K562 (cell line): ENCODE measurements around the gene MRPL11. TPM values are rescaled to one million over a fixed set of nuclear protein-coding genes. Genes with fewer than 3 reads are reported as not detected.

Source experiments
- BRD4 ChIP-seq: fragments of 200-600 bp; sonication (generic); IDR thresholded peaks from 2 replicates; pipeline ENCODE4 v1.6.1; 2017; ENCODE audit warnings: inconsistent platforms
- GATAD2B ChIP-seq: fragments of 450-650 bp; IDR thresholded peaks from 2 replicates; pipeline ENCODE4 v1.6.1; 2017; ENCODE audit warnings: mild to moderate bottlenecking, borderline replicate concordance
- HLTF ChIP-seq: fragments of 450-650 bp; IDR thresholded peaks from 2 replicates; pipeline ENCODE4 v1.6.1; 2016
- KAT2B ChIP-seq: IDR thresholded peaks from one replicate; pipeline ENCODE4 v1.6.1; 2012; ENCODE audit warnings: low read depth, mild to moderate bottlenecking, control low read depth, inconsistent platforms, low read length, moderate library complexity
- KHSRP ChIP-seq: fragments of 450-650 bp; IDR thresholded peaks from 2 replicates; pipeline ENCODE4 v1.6.1; 2017
- LEF1 ChIP-seq: fragments of 450-650 bp; IDR thresholded peaks from 2 replicates; pipeline ENCODE4 v1.6.1; 2016; ENCODE audit warnings: mild to moderate bottlenecking
- MCM3 ChIP-seq: fragments of 450-650 bp; IDR thresholded peaks from 2 replicates; pipeline ENCODE4 v1.6.1; 2016
- NFIX ChIP-seq: fragments of 250-450 bp; sonication (Bioruptor Pico); IDR thresholded peaks from 2 replicates; pipeline ENCODE4 v1.4.0; 2020; ENCODE audit warnings: low read depth, mild to moderate bottlenecking, moderate library complexity
- PREB ChIP-seq: sonication (generic); formaldehyde crosslinking; IDR thresholded peaks from 2 replicates; pipeline ENCODE4 v1.8.1; 2023; ENCODE audit warnings: mild to moderate bottlenecking, missing genetic modification reagents
- SOX6 ChIP-seq: fragments of 450-650 bp; IDR thresholded peaks from 2 replicates; pipeline ENCODE4 v1.6.1; 2014; ENCODE audit warnings: mild to moderate bottlenecking
- SREBF2 ChIP-seq: sonication (generic); formaldehyde crosslinking; IDR thresholded peaks from 2 replicates; pipeline ENCODE4 v1.4.0; 2020; ENCODE audit warnings: mild to moderate bottlenecking, missing genetic modification reagents
- SRSF7 ChIP-seq: fragments of 200-400 bp; formaldehyde crosslinking; optimal IDR thresholded peaks from 2 replicates; pipeline ENCODE3; 2017; ENCODE audit warnings: mild to moderate bottlenecking, low read depth, low read length
- U2AF2 ChIP-seq: fragments of 200-400 bp; formaldehyde crosslinking; optimal IDR thresholded peaks from 2 replicates; pipeline ENCODE3; 2017; ENCODE audit warnings: low read depth, mild to moderate bottlenecking, low read length
- YBX1 ChIP-seq: fragments of 450-650 bp; IDR thresholded peaks from 2 replicates; pipeline ENCODE4 v1.7.1; 2016; ENCODE audit warnings: mild to moderate bottlenecking
- YY1 ChIP-seq, 3 experiments: IDR thresholded peaks; 2 replicates each; pipeline ENCODE4 v1.6.1; 2011; ENCODE audit warnings: low read length in 2 of 3, mild to moderate bottlenecking in 2 of 3, moderate library complexity in 2 of 3, borderline replicate concordance in 1 of 3, control low read depth in 1 of 3, low read depth in 1 of 3; ENCODE audit not compliant: insufficient read depth in 3 of 3, insufficient replicate concordance in 2 of 3, control insufficient read depth in 1 of 3, insufficient read length in 1 of 3; ENCODE audit errors: extremely low read depth in 1 of 3
- ZNF175 ChIP-seq: fragments of 200-800 bp; sonication (Bioruptor generic); IDR thresholded peaks from 2 replicates; pipeline ENCODE4 v1.6.1; 2016; ENCODE audit warnings: low read depth, mild to moderate bottlenecking, missing genetic modification characterization, missing compliant biosample characterization
- ZNF212 ChIP-seq: fragments of 450-650 bp; formaldehyde crosslinking; IDR thresholded peaks from 2 replicates; pipeline ENCODE4 v1.4.0; 2020; ENCODE audit warnings: mild to moderate bottlenecking
- ZNF23 ChIP-seq: fragments of 250-450 bp; sonication (Bioruptor Pico); IDR thresholded peaks from 2 replicates; pipeline ENCODE4 v1.4.0; 2020; ENCODE audit warnings: mild to moderate bottlenecking
- ZNF324 ChIP-seq: fragments of 250-450 bp; sonication (Bioruptor Pico); IDR thresholded peaks from 2 replicates; pipeline ENCODE4 v1.4.0; 2020; ENCODE audit warnings: mild to moderate bottlenecking
- polyA plus RNA-seq, 8 experiments: library from polyadenylated mRNA; depleted of rRNA in 4 of 8; stranded (reverse) in 5 of 8; unstranded in 3 of 8; fragments of >200 nt; fragmentation: Nextera tagmentation in 2 of 8; fragmentation: Illumina TruSeq in 1 of 8; extraction: Ambion mirVana in 2 of 8; extraction: Trizol in 1 of 8; gene quantifications; 2 replicates each; pipeline versions ENCODE4 v1.2.1 to v1.2.3, GENCODE V29; 2011 to 2014; ENCODE audit warnings: inconsistent platforms in 1 of 8, missing spikeins in 1 of 8
- total RNA-seq, 7 experiments: library from RNA; depleted of rRNA in 6 of 7; stranded (reverse); fragments of >200 nt in 6 of 7; fragmentation: Illumina TruSeq in 2 of 7; extraction: Trizol in 2 of 7; gene quantifications; 2 replicates each; pipeline versions ENCODE4 v1.2.1 to v1.2.3, GENCODE V29; 2011 to 2021; ENCODE audit warnings: low replicate concordance in 1 of 7
- TF ChIP-seq, protein P1 (sequence below): fragments of 200-800 bp; sonication (Bioruptor generic); IDR thresholded peaks from 2 replicates; pipeline ENCODE4 v1.6.1; 2017; ENCODE audit warnings: missing genetic modification characterization, missing compliant biosample characterization
- TF ChIP-seq, protein P2 (sequence below), 3 experiments: fragments of 200-800 bp in 1 of 3; fragments of 250-450 bp in 1 of 3; fragments of 450-650 bp in 1 of 3; sonication (Bioruptor Pico) in 1 of 3; sonication (Bioruptor generic) in 1 of 3; formaldehyde crosslinking in 1 of 3; IDR thresholded peaks; 2 replicates each; pipeline versions ENCODE4 v1.6.1 to v1.8.0; 2016 to 2022; ENCODE audit warnings: mild to moderate bottlenecking in 2 of 3, missing genetic modification characterization in 2 of 3, missing compliant biosample characterization in 1 of 3, moderate library complexity in 1 of 3

The MRPL11 gene
- total and polyA plus RNA-seq, 9 of the 15 experiments (the other 6 are each of a cell fraction or from before 2014, with no cell fraction given): 33.0 to 173 (median 91.9) TPM

GRCh38 chr11:66480117-66480938 lies 41.7 kb upstream of the MRPL11 start, which contains the start of gene DPP3 (continued):
- TF ChIP-seq YY1 (IDR thresholded peaks at IDR 0.05; ENCODE audit: borderline replicate concordance in 1 of 3, control insufficient read depth in 1 of 3, extremely low read depth in 1 of 3, insufficient read depth in 3 of 3, insufficient read length in 1 of 3, insufficient replicate concordance in 2 of 3, low read depth in 1 of 3, low read length in 2 of 3) (peak in 1 of 3 experiments; percentile 10), NFIX (CRISPR knock-in tag) (no peak), ZNF175 (CRISPR knock-in tag) (no peak), ZNF324 (CRISPR knock-in tag) (no peak), KAT2B (no peak), KHSRP (no peak), LEF1 (peak; percentile 48), SREBF2 (CRISPR knock-in tag) (no peak), BRD4 (no peak), ZNF212 (no peak), SRSF7 (no peak), HLTF (no peak), U2AF2 (no peak), SOX6 (peak; percentile 8), ZNF23 (CRISPR knock-in tag) (no peak), MCM3 (no peak), PREB (CRISPR knock-in tag) (no peak), GATAD2B (peak; percentile 44; the same call in 1 of the 2 replicates), YBX1 (no peak)
- TF ChIP-seq, protein P1, sequence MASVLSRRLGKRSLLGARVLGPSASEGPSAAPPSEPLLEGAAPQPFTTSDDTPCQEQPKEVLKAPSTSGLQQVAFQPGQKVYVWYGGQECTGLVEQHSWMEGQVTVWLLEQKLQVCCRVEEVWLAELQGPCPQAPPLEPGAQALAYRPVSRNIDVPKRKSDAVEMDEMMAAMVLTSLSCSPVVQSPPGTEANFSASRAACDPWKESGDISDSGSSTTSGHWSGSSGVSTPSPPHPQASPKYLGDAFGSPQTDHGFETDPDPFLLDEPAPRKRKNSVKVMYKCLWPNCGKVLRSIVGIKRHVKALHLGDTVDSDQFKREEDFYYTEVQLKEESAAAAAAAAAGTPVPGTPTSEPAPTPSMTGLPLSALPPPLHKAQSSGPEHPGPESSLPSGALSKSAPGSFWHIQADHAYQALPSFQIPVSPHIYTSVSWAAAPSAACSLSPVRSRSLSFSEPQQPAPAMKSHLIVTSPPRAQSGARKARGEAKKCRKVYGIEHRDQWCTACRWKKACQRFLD: 0 out of 2 replicates have a peak, but pooled peaks have one; percentile 57
- TF ChIP-seq, protein P2, sequence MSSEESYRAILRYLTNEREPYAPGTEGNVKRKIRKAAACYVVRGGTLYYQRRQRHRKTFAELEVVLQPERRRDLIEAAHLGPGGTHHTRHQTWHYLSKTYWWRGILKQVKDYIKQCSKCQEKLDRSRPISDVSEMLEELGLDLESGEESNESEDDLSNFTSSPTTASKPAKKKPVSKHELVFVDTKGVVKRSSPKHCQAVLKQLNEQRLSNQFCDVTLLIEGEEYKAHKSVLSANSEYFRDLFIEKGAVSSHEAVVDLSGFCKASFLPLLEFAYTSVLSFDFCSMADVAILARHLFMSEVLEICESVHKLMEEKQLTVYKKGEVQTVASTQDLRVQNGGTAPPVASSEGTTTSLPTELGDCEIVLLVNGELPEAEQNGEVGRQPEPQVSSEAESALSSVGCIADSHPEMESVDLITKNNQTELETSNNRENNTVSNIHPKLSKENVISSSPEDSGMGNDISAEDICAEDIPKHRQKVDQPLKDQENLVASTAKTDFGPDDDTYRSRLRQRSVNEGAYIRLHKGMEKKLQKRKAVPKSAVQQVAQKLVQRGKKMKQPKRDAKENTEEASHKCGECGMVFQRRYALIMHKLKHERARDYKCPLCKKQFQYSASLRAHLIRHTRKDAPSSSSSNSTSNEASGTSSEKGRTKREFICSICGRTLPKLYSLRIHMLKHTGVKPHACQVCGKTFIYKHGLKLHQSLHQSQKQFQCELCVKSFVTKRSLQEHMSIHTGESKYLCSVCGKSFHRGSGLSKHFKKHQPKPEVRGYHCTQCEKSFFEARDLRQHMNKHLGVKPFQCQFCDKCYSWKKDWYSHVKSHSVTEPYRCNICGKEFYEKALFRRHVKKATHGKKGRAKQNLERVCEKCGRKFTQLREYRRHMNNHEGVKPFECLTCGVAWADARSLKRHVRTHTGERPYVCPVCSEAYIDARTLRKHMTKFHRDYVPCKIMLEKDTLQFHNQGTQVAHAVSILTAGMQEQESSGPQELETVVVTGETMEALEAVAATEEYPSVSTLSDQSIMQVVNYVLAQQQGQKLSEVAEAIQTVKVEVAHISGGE (CRISPR knock-in tag; IDR thresholded peaks at IDR 0.05): peak in 1 of 3 experiments; percentile 75; a peak in 2 of 6 replicates
